ENCODE measurements around the gene SPX.

Gene SPX

DNA sequence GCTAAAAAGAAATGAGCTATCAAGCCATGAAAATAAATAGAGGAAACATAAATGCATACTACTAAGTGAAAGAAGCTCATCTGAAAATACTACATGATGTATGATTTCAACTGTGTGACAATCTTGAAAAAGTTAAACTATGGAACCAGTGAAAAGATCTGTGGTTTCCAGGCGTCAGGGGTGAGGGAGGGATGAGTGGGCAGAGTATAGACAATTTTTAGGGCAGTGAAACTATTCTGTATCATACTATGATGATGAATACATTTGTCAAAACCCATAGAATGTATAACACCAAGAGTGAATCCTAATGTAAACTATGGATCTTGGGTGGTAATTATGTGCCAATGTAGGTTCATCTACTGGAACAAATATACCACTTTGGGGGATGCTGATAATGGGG is 21.3 kb downstream of the SPX start:
- H3K27ac Mint-ChIP-seq, result no peak overlapping the region
- H3K4me1 Mint-ChIP-seq (ENCODE audit: low read depth), result peaks cover 2% of the 10 kb centered on the region
- H3K9me3 Mint-ChIP-seq, result no peaks in the 10 kb centered on the region
- H3K4me3 Mint-ChIP-seq, result no peak overlapping the region
- H3K27me3 Mint-ChIP-seq (ENCODE audit: low read depth), result no peaks in the 10 kb centered on the region
- peak; percentile 30 for DNase-seq (ENCODE audit: low spot score)
- no peaks in the 10 kb centered on the region for H3K36me3 Mint-ChIP-seq (ENCODE audit: low read depth)

- no peaks in the 10 kb centered on the region for H3K4me1 Mint-ChIP-seq (ENCODE audit: low read depth)
- no peaks in the 10 kb centered on the region for H3K9me3 Mint-ChIP-seq
- no peak overlapping the region for H3K4me3 Mint-ChIP-seq
- no peaks in the 10 kb centered on the region for H3K36me3 Mint-ChIP-seq (ENCODE audit: low read depth)
- H3K27ac Mint-ChIP-seq, result no peak overlapping the region
- no peak for DNase-seq (ENCODE audit: low spot score)
- H3K27me3 Mint-ChIP-seq (ENCODE audit: low read depth), result no peaks in the 10 kb centered on the region
Observed at GRCh38 chr12:21551841-21552465, 25.9 kb downstream of the SPX start.

- DNase-seq (ENCODE audit: low spot score), result no peak
- no peaks in the 10 kb centered on the region for H3K9me3 Mint-ChIP-seq
- no peak overlapping the region for H3K27ac Mint-ChIP-seq
- H3K36me3 Mint-ChIP-seq (ENCODE audit: low read depth), result no peaks in the 10 kb centered on the region
- H3K27me3 Mint-ChIP-seq (ENCODE audit: low read depth), result no peaks in the 10 kb centered on the region
- no peak overlapping the region for H3K4me3 Mint-ChIP-seq
- no peaks in the 10 kb centered on the region for H3K4me1 Mint-ChIP-seq (ENCODE audit: low read depth)
Observed at GRCh38 chr12:21552635-21553328, 26.7 kb downstream of the SPX start.

- Mint-ChIP-seq H3K36me3 (ENCODE audit: low read depth) (no peaks in the 10 kb centered on the region), H3K27ac (no peak overlapping the region), H3K9me3 (no peaks in the 10 kb centered on the region), H3K4me3 (no peak overlapping the region), H3K27me3 (ENCODE audit: low read depth) (no peaks in the 10 kb centered on the region), H3K4me1 (ENCODE audit: low read depth) (no peaks in the 10 kb centered on the region)
- DNase-seq (ENCODE audit: low spot score), result no peak
Observed at GRCh38 chr12:21553329-21553675, 27.2 kb downstream of the SPX start.

DNA sequence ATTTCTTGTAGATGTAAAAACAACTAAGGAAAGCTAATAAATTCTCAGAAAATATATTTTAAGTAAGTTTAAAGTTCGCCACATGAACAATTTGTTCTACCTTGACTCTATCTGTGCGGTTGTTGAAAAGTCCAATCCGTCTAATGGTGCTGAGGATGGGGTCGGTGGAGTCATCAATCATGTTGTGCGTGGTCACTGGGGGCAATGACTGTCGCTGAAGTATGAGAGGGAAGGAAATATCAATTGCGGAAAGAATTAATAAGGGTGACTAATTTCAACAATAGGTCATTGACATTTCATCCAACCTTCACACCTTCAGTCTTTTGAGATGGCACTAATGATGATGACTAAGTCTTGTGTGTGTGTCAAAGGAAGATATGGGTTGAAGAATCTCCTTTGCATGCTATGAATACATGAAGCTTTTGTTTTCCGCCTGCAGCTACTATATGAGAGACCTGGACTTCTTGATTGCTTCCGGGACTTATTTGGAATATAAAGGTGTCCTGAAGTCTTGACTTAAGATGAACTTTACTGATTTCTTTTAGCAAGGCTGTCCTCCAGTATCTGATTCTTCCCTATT is 32.1 kb downstream of the SPX start:
- H3K27me3 Mint-ChIP-seq (ENCODE audit: low read depth), result no peaks in the 10 kb centered on the region
- peaks cover 9% of the 10 kb centered on the region for H3K4me1 Mint-ChIP-seq (ENCODE audit: low read depth)
- H3K9me3 Mint-ChIP-seq, result no peaks in the 10 kb centered on the region
- H3K4me3 Mint-ChIP-seq, result no peak overlapping the region
- DNase-seq (ENCODE audit: low spot score), result no peak
- H3K27ac Mint-ChIP-seq, result no peak overlapping the region
- no peaks in the 10 kb centered on the region for H3K36me3 Mint-ChIP-seq (ENCODE audit: low read depth)

GRCh38 chr12:21559855-21560569 is 33.9 kb downstream of the SPX start:
- H3K9me3 Mint-ChIP-seq, result no peaks in the 10 kb centered on the region
- H3K27me3 Mint-ChIP-seq (ENCODE audit: low read depth), result no peaks in the 10 kb centered on the region
- no peak for DNase-seq (ENCODE audit: low spot score)
- peaks cover 9% of the 10 kb centered on the region for H3K4me1 Mint-ChIP-seq (ENCODE audit: low read depth)
- H3K36me3 Mint-ChIP-seq (ENCODE audit: low read depth), result no peaks in the 10 kb centered on the region
- no peak overlapping the region for H3K27ac Mint-ChIP-seq
- H3K4me3 Mint-ChIP-seq, result no peak overlapping the region

GRCh38 chr12:21561158-21561557 is 35.1 kb downstream of the SPX start:
- Mint-ChIP-seq H3K27ac (no peak overlapping the region), H3K4me1 (ENCODE audit: low read depth) (peaks cover 9% of the 10 kb centered on the region), H3K36me3 (ENCODE audit: low read depth) (no peaks in the 10 kb centered on the region), H3K27me3 (ENCODE audit: low read depth) (no peaks in the 10 kb centered on the region), H3K9me3 (no peaks in the 10 kb centered on the region), H3K4me3 (no peak overlapping the region)
- DNase-seq (ENCODE audit: low spot score), result no peak

DNA sequence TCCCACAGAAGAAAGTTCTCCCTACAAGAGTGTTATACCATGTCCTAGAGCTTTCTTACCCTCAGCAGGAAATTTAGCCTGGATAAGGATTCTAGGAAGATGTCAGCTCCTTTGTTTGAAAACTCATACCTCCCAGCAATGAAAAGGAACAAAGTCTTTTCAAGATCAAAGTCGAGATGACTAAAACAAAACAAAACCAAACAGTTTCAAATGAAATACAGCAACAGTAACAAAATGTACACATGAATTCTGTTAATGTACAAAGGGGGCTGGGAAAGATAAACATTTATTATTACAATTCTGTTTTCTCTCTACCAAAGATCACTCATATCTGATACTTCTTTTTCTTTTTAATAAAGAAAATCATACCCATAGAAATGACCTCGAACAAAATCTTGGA is 36.8 kb downstream of the SPX start:
- Mint-ChIP-seq H3K4me1 (ENCODE audit: low read depth) (peaks cover 9% of the 10 kb centered on the region), H3K4me3 (no peak overlapping the region), H3K27ac (no peak overlapping the region)

DNA sequence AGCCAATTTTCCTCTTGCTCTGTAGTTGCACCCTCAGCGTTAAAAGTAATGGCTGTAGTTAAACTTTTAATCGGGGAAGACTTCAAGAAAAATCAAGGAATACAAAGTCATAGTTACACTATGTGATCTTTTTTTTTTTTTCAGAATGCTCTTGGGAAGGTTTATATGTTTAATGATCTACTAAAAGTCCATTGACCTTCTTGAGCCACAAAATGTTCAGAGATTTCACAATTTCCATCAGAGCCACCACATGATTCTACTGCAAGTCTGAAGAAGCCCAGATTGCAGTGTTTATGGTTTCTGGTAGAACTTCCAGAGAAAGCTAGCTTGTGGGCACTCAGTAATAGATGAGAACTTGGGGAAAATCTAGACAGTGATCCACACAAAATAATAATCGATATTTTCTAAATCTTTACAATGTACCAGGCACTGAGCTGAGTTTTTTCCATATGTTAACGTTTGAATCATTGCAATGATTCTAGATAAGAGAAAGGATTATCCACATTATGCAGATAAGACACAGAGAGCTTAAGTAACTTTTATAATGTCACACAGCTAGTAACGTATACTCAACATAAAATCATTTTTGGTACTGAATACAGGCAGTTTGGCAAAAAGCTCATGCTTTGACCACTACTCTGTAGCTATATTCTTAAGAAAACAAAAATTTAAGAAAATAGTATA is 40.3 kb downstream of the SPX start:
- Mint-ChIP-seq H3K4me3 (no peak overlapping the region), H3K4me1 (ENCODE audit: low read depth) (peaks cover 1% of the 10 kb centered on the region), H3K27me3 (ENCODE audit: low read depth) (no peaks in the 10 kb centered on the region), H3K36me3 (ENCODE audit: low read depth) (no peaks in the 10 kb centered on the region), H3K9me3 (no peaks in the 10 kb centered on the region), H3K27ac (no peak overlapping the region)
- no peak for DNase-seq (ENCODE audit: low spot score)

More for the DNA sequence above, 36.8 kb downstream of the SPX start:
- Mint-ChIP-seq H3K36me3 (ENCODE audit: low read depth) (no peaks in the 10 kb centered on the region), H3K9me3 (no peaks in the 10 kb centered on the region), H3K27me3 (ENCODE audit: low read depth) (no peaks in the 10 kb centered on the region)
- DNase-seq (ENCODE audit: low spot score), result no peak

DNA sequence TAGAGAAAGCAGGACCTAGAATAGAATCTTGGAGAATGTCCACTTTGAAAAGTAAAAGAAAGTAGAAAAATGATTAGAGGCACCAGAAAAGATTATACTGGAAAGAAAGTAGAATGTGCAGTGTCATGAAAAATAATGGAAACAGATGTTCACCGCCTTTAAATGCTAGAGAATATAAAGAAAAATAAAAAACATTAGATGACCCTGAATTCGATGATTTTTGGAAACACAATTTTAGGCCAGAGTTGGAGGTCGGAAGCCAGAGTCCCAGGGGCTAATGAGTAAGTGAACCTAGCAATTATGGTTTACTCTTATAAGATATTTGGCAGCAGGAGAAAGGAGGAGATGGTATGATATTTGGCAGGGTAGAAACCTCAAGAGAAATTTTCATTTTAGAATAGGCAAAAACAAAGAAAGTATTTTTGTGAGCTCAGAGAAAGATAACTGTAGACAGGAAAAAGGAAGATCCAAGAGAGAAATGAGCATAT is 40.9 kb downstream of the SPX start:
- H3K4me1 Mint-ChIP-seq (ENCODE audit: low read depth), result peaks cover 1% of the 10 kb centered on the region
- H3K36me3 Mint-ChIP-seq (ENCODE audit: low read depth), result no peaks in the 10 kb centered on the region
- no peak for DNase-seq (ENCODE audit: low spot score)
- no peak overlapping the region for H3K27ac Mint-ChIP-seq
- no peak overlapping the region for H3K4me3 Mint-ChIP-seq
- no peaks in the 10 kb centered on the region for H3K9me3 Mint-ChIP-seq
- no peaks in the 10 kb centered on the region for H3K27me3 Mint-ChIP-seq (ENCODE audit: low read depth)

DNA sequence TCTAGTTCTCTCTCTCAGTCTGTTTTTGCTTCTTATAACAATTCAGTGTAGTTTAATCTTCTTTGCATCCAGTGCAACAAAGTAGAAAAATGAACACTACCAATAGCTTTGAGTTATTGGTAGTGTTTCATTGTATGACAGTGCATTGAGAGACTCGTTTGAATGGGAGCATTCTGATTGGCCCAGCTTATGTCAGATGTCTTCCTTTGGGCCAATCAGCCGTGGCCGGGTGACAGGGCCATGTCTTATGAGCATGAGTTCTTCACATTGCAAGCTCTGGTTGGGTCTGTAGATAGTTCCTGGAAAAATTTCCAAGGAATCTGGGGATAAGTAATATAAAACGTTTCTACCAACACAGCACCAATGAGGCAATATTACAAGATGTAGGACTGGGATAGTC is 42.0 kb downstream of the SPX start:
- Mint-ChIP-seq H3K9me3 (no peaks in the 10 kb centered on the region), H3K36me3 (ENCODE audit: low read depth) (no peaks in the 10 kb centered on the region), H3K4me3 (no peak overlapping the region), H3K4me1 (ENCODE audit: low read depth) (no peaks in the 10 kb centered on the region), H3K27ac (no peak overlapping the region), H3K27me3 (ENCODE audit: low read depth) (no peaks in the 10 kb centered on the region)
- no peak for DNase-seq (ENCODE audit: low spot score)

DNA sequence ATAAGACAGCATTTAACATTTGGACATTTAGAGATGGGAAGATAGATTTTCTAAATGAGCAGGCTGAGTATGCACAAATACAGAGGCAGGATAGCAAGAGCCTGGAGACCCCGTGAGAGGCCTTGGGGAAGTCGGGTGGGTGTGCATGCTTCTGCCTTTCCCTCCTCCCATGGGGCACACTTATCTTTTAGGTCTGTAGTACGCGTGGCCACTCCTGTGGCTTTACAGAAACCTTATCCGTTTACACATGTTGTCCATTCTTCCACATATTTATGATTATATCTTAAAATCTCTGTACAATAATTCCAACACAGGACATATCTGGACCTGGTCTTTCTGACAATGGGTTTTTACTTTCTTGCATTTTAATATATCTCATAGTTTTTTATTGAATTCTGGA is 45.0 kb downstream of the SPX start:
- Mint-ChIP-seq H3K36me3 (ENCODE audit: low read depth) (no peaks in the 10 kb centered on the region), H3K4me1 (ENCODE audit: low read depth) (no peaks in the 10 kb centered on the region), H3K27ac (no peak overlapping the region), H3K9me3 (no peaks in the 10 kb centered on the region), H3K4me3 (no peak overlapping the region), H3K27me3 (ENCODE audit: low read depth) (peaks cover 5% of the 10 kb centered on the region)
- no peak for DNase-seq (ENCODE audit: low spot score)

GRCh38 chr12:21573733-21574358 is 47.8 kb downstream of the SPX start:
- Mint-ChIP-seq H3K4me3 (no peak overlapping the region), H3K27ac (no peak overlapping the region), H3K36me3 (ENCODE audit: low read depth) (no peaks in the 10 kb centered on the region), H3K27me3 (ENCODE audit: low read depth) (peaks cover 9% of the 10 kb centered on the region), H3K9me3 (no peaks in the 10 kb centered on the region), H3K4me1 (ENCODE audit: low read depth) (no peaks in the 10 kb centered on the region)
- DNase-seq (ENCODE audit: low spot score), result no peak

All from T-helper 2 cell treated with Interferon-gamma antibody and Interleukin-4, amounts not matched to agents 5 μg/mL and 100 μg/mL, for 36 hours (primary cell).